Sigmoid colon (tissue), 7 donors: Measurements from ENCODE around the gene SND1. TPM values are rescaled to one million over a fixed set of nuclear protein-coding genes. Genes with fewer than 3 reads are reported as not detected.

Source experiments
- DNase-seq: peaks from one replicate; pipeline ENCODE4 v3.0.0-alpha.2; 2019
- H3K27ac ChIP-seq, 4 donors: fragments of 200-600 bp; sonication (generic); one replicate each; pipeline ENCODE4 v1.5.1; 2016 to 2019; ENCODE audit warnings: mild to moderate bottlenecking in 1 of 4
- H3K27me3 ChIP-seq, 3 donors: fragments of 200-600 bp; sonication (generic); one replicate each; pipeline ENCODE4 v1.5.1; 2019; ENCODE audit warnings: mild to moderate bottlenecking in 1 of 3
- H3K36me3 ChIP-seq, 4 donors: fragments of 200-600 bp; sonication (generic); one replicate each; pipeline ENCODE4 v1.5.1; 2016 to 2019
- H3K4me1 ChIP-seq, 4 donors: fragments of 200-600 bp; sonication (generic); one replicate each; pipeline ENCODE4 v1.5.1; 2017 to 2019
- H3K4me3 ChIP-seq, 4 donors: fragments of 200-600 bp; sonication (generic); one replicate each; pipeline ENCODE4 v1.5.1; 2017 to 2019; ENCODE audit warnings: mild to moderate bottlenecking in 2 of 4, moderate library complexity in 1 of 4
- H3K9me3 ChIP-seq, 4 donors: fragments of 200-600 bp in 3 of 4; sonication (generic) in 3 of 4; one replicate each; pipeline versions ENCODE4 v1.5.1 to v1.6.1; 2013 to 2019
- EP300 ChIP-seq, 4 donors: sonication (generic); formaldehyde crosslinking; IDR thresholded peaks; one replicate each; pipeline ENCODE4 v1.6.1; 2017; ENCODE audit warnings: antibody characterized with exemption in 4 of 4
- POLR2A ChIP-seq, 2 donors: fragments of 450-650 bp; IDR thresholded peaks; one replicate each; pipeline ENCODE4 v1.6.1; 2016; ENCODE audit warnings: antibody characterized with exemption in 2 of 2, mild to moderate bottlenecking in 2 of 2, moderate library complexity in 2 of 2
- POLR2AphosphoS5 ChIP-seq, 4 donors: sonication (generic); formaldehyde crosslinking; IDR thresholded peaks; one replicate each; pipeline ENCODE4 v1.6.1; 2017; ENCODE audit warnings: antibody characterized with exemption in 4 of 4
- WGBS, 2 donors: extraction: QIAGEN DNeasy Blood & Tissue Kit; methylation state at CpG; one replicate each; pipeline ENCODE4 v1.1.7; 2013; 5-methylcytosine and 5-hydroxymethylcytosine counted together
- intact Hi-C: fragments of 100-400 bp; cut with DNase I; formaldehyde crosslinking; loops from one replicate; pipeline ENCODE4 v1.15.1; 2023
- polyA plus RNA-seq, 3 donors: library from polyadenylated mRNA; stranded (reverse); fragments of 200-250 nt; gene quantifications; one replicate each; pipeline ENCODE4 v1.2.3, GENCODE V29; 2013
- total RNA-seq, 4 donors: library from RNA; depleted of rRNA; stranded (reverse); fragments of >200 nt; gene quantifications; one replicate each; pipeline ENCODE4 v1.1.0, GENCODE V29; 2016
- TF ChIP-seq, protein P1 (sequence below), 4 experiments: fragments of 450-650 bp in 3 of 4; fragments of 200-600 bp in 1 of 4; IDR thresholded peaks; one replicate each; pipeline ENCODE4 v1.5.1; 2016 to 2019; ENCODE audit warnings: antibody characterized with exemption in 4 of 4, mild to moderate bottlenecking in 3 of 4, moderate library complexity in 2 of 4
- donor health status: healthy with polysubstance abuse.
- donor health status: Bipolar disorder and iron deficiency.
- donor health status: healthy.

SND1 gene
- total and polyA plus RNA-seq, 7 donors = 30.6 to 93.4 (median 71.3) TPM

DNA sequence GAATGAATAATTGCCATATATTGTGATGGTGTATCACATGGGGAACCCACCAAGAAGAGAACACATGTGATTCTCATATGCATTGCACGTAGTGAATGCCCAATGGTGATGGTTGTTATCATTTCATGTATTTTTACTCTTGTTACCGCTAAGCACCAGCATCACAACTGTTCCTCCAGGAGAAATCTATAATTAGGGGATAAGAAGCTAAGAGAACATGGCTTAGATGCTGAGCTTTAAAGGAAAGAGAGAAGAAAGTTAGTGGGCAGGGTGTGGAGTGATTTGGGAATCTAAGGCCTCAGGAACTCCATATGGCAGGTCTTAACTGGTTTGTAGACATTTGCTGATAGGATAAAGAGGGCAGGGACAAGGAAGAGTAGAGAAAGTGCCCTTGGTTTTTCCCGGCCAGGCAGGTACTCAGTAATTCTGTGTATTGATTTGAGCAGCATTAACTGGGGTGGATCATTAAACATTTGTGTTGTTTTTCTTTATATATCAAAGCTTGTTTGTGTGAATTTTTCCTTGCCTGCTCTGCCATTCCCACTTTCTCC is 233.3 kb downstream of the SND1 start:
- WGBS, 2 donors = 84 to 94% methylated on average over 3 of the region's 3 CpGs
- TF ChIP-seq, protein P1, sequence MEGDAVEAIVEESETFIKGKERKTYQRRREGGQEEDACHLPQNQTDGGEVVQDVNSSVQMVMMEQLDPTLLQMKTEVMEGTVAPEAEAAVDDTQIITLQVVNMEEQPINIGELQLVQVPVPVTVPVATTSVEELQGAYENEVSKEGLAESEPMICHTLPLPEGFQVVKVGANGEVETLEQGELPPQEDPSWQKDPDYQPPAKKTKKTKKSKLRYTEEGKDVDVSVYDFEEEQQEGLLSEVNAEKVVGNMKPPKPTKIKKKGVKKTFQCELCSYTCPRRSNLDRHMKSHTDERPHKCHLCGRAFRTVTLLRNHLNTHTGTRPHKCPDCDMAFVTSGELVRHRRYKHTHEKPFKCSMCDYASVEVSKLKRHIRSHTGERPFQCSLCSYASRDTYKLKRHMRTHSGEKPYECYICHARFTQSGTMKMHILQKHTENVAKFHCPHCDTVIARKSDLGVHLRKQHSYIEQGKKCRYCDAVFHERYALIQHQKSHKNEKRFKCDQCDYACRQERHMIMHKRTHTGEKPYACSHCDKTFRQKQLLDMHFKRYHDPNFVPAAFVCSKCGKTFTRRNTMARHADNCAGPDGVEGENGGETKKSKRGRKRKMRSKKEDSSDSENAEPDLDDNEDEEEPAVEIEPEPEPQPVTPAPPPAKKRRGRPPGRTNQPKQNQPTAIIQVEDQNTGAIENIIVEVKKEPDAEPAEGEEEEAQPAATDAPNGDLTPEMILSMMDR (IDR thresholded peaks at IDR 0.05) = no peak
- TF ChIP-seq POLR2A (IDR thresholded peaks at IDR 0.05) (no peak), POLR2AphosphoS5 (IDR thresholded peaks at IDR 0.05) (no peak), EP300 (IDR thresholded peaks at IDR 0.05) (no peak)
- intact Hi-C loops = no loop called here
- DNase-seq = no peak
- Histone ChIP-seq H3K36me3 (peaks cover 0 to 9% (median 0%) of the 10 kb centered on the region in 4 donors), H3K4me3 (no peak overlapping the region), H3K27me3 (no peaks in the 10 kb centered on the region), H3K27ac (no peak overlapping the region), H3K4me1 (peaks cover 0 to 7% (median 3%) of the 10 kb centered on the region in 4 donors), H3K9me3 (no peaks in the 10 kb centered on the region)

DNA sequence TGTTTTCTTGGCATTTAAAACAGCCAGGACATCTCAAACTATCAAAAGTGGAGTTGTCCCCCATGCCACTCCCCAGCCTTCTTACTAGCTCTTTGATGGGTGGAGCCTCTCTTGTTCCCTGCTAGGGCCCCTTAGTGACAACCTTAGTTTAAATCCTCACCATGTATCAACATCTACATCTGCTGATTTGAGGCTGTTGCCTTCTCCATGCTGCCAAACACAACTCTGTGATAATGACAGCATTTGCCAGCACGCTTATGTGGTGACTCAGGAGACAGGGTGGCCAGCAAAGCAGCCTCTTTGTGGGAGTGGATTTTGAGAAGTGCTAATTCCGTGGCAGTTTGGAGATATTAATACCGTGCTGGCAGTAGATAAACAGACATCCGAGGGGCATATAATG is 233.8 kb downstream of the SND1 start:
- intact Hi-C loops = no loop called here
- no peak overlapping the region for H3K4me3 ChIP-seq
- H3K36me3 ChIP-seq = peaks cover 0 to 9% (median 0%) of the 10 kb centered on the region in 4 donors
- H3K9me3 ChIP-seq = no peaks in the 10 kb centered on the region
- no peak for DNase-seq
- H3K27me3 ChIP-seq = no peaks in the 10 kb centered on the region
- 80 to 84% methylated on average over 4 of the region's 4 CpGs for WGBS, 2 donors
- peaks cover 0 to 7% (median 3%) of the 10 kb centered on the region in 4 donors for H3K4me1 ChIP-seq
- no peak overlapping the region for H3K27ac ChIP-seq
- no peak for TF ChIP-seq EP300 (IDR thresholded peaks at IDR 0.05)
- no peak for TF ChIP-seq POLR2A (IDR thresholded peaks at IDR 0.05)
- no peak for TF ChIP-seq POLR2AphosphoS5 (IDR thresholded peaks at IDR 0.05)
- TF ChIP-seq, protein P1 (IDR thresholded peaks at IDR 0.05) = no peak

DNA sequence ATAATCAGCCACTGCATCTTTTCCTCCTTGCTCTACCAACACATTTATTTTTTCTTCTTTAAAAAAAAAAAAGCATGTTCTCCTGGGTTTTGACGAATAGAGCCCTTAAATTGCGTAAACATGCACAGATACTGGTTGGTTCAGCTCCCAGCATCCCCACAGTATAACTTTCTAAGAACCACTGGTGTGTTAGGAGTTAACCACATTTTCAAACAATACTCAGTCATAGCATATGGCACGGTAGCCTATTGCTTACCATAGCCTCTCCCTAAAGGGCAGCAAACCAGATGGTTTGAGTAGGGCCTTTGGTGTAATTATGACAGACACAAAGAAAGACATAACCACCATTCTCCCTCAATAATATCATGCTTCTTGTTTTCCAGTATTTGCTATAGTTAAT is 234.3 kb downstream of the SND1 start:
- Histone ChIP-seq H3K4me1 (peaks cover 0 to 7% (median 3%) of the 10 kb centered on the region in 4 donors), H3K36me3 (peaks cover 0 to 9% (median 0%) of the 10 kb centered on the region in 4 donors), H3K27ac (peak overlapping the region in 1 of 4 donors; percentile 13), H3K27me3 (no peaks in the 10 kb centered on the region), H3K9me3 (no peaks in the 10 kb centered on the region), H3K4me3 (no peak overlapping the region)
- no peak for DNase-seq
- 64 to 83% methylated on average over 3 of the region's 3 CpGs for WGBS, 2 donors
- TF ChIP-seq EP300 (IDR thresholded peaks at IDR 0.05) = no peak
- intact Hi-C loops = no loop called here

DNA sequence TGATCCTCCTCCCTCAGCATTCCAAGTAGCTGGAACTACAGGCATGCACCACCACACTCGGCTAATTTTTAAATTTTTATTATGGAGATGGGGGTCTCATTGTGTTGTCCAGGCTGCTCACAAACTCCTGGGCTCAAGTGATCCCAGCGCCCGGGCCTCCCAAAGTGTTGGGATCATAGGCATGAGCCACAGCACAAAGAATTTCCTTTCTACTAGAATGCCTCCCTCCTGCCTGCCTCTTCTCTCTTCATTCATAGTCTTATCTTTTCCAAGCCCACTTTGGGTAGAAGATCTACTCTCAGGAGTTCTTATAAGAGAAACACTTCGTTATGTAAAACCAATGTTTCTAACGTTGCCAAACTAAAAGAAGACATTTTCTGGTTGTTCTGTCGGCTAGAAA is 235.1 kb downstream of the SND1 start:
- Histone ChIP-seq H3K36me3 (peaks cover 0 to 9% (median 0%) of the 10 kb centered on the region in 4 donors), H3K4me1 (peaks cover 0 to 7% (median 3%) of the 10 kb centered on the region in 4 donors), H3K4me3 (no peak overlapping the region), H3K9me3 (no peaks in the 10 kb centered on the region), H3K27me3 (no peaks in the 10 kb centered on the region), H3K27ac (no peak overlapping the region)
- no peak for DNase-seq
- WGBS, 2 donors = 90 to 97% methylated on average over 6 of the region's 6 CpGs
- TF ChIP-seq, protein P1 (IDR thresholded peaks at IDR 0.05) = no peak
- intact Hi-C loops = no loop called here

DNA sequence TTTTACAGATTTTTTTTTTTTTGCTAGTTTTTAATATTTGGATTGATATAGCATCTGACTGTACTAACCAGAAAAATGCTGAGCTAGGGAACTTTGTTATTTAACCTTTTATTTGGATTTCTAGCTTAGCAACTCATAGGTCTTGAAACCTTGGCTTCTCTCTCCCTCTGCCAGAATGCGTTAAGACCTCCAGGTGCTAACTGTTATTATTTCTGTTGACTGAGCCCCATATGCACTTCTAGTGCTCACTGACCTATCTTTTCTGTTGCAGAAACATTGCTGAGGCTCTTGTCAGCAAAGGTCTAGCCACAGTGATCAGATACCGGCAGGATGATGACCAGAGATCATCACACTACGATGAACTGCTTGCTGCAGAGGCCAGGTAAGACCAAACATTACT is 235.6 kb downstream of the SND1 start:
- Histone ChIP-seq H3K4me1 (peaks cover 0 to 7% (median 5%) of the 10 kb centered on the region in 4 donors), H3K27me3 (no peaks in the 10 kb centered on the region), H3K27ac (no peak overlapping the region), H3K9me3 (no peaks in the 10 kb centered on the region), H3K36me3 (peaks cover 0 to 9% (median 0%) of the 10 kb centered on the region in 4 donors), H3K4me3 (no peak overlapping the region)
- TF ChIP-seq, protein P1 (IDR thresholded peaks at IDR 0.05) = no peak
- TF ChIP-seq EP300 (IDR thresholded peaks at IDR 0.05) = no peak
- no peak for TF ChIP-seq POLR2A (IDR thresholded peaks at IDR 0.05)
- TF ChIP-seq POLR2AphosphoS5 (IDR thresholded peaks at IDR 0.05) = no peak
- intact Hi-C loops = no loop called here
- no peak for DNase-seq
- 93% methylated on average over 3 of the region's 3 CpGs for WGBS, 2 donors
